GM23338 (cell line): ENCODE data around the gene GPAM. TPM values are rescaled to one million over a fixed set of nuclear protein-coding genes. Genes with fewer than 3 reads are reported as not detected.
A peak's percentile ranks its signal among the peaks of the same experiment; 100 is the strongest.

Experiments
- ATAC-seq: fragments of 200-7000 bp; cut with Tn5 transposase; 3 replicates; pipeline ENCODE4 v1.9.1; 2020
- DNase-seq: peaks from one replicate; pipeline ENCODE4 v3.0.0-alpha.2; 2015; ENCODE audit warnings: low spot score
- H2AFZ ChIP-seq: fragments of 200-600 bp; sonication (generic); 2 replicates; pipeline ENCODE4 v1.8.0; 2016; ENCODE audit warnings: antibody characterized with exemption, mild to moderate bottlenecking, moderate library complexity
- H3F3A ChIP-seq: fragments of 200-600 bp; sonication (generic); replicated peaks from 2 replicates; pipeline ENCODE4 v1.8.0; 2017; ENCODE audit warnings: antibody characterized with exemption, mixed run types, low read depth
- H3K27ac ChIP-seq: fragments of 200-600 bp; sonication (generic); 2 replicates; pipeline ENCODE4 v1.6.1; 2016; ENCODE audit warnings: low read depth
- H3K27me3 ChIP-seq: fragments of 200-600 bp; sonication (generic); 2 replicates; pipeline ENCODE4 v1.8.0; 2016; ENCODE audit warnings: mild to moderate bottlenecking, mixed run types, moderate library complexity; ENCODE audit not compliant: insufficient read depth
- H3K36me3 ChIP-seq: fragments of 200-600 bp; sonication (generic); 2 replicates; pipeline ENCODE4 v1.8.0; 2016; ENCODE audit warnings: mild to moderate bottlenecking; ENCODE audit not compliant: insufficient read depth
- H3K4me1 ChIP-seq: fragments of 200-600 bp; sonication (generic); 2 replicates; pipeline ENCODE4 v1.8.0; 2016; ENCODE audit warnings: mild to moderate bottlenecking, moderate library complexity; ENCODE audit not compliant: insufficient read depth
- H3K4me2 ChIP-seq: fragments of 200-600 bp; sonication (generic); 2 replicates; pipeline ENCODE4 v1.7.1; 2017; ENCODE audit warnings: mixed run types
- H3K4me3 ChIP-seq: fragments of 200-600 bp; sonication (generic); 2 replicates; pipeline ENCODE4 v1.6.1; 2016; ENCODE audit warnings: mixed run types
- H3K79me2 ChIP-seq: fragments of 200-600 bp; sonication (generic); replicated peaks from 2 replicates; pipeline ENCODE4 v1.8.0; 2017; ENCODE audit warnings: mild to moderate bottlenecking; ENCODE audit not compliant: insufficient read depth
- H3K9me2 ChIP-seq: fragments of 200-600 bp; sonication (generic); 2 replicates; pipeline ENCODE4 v1.8.0; 2017; ENCODE audit not compliant: insufficient read depth
- H4K20me1 ChIP-seq: fragments of 200-600 bp; sonication (generic); replicated peaks from 2 replicates; pipeline ENCODE4 v1.8.0; 2017; ENCODE audit warnings: mild to moderate bottlenecking; ENCODE audit not compliant: insufficient read depth
- H3K27ac Mint-ChIP-seq: 2 replicates; pipeline ENCODE4 v1.8.0; 2020; ENCODE audit warnings: inconsistent platforms, mild to moderate bottlenecking, moderate library complexity, mixed read lengths
- H3K27me3 Mint-ChIP-seq: 3 replicates; pipeline ENCODE4 v1.8.0; 2022; ENCODE audit warnings: low read depth, mild to moderate bottlenecking, moderate library complexity, mixed read lengths, inconsistent platforms; ENCODE audit not compliant: insufficient read depth, poor library complexity
- H3K36me3 Mint-ChIP-seq: 3 replicates; pipeline ENCODE4 v1.8.0; 2021; ENCODE audit warnings: low read depth, mild to moderate bottlenecking, inconsistent platforms, moderate library complexity, mixed read lengths
- H3K4me1 Mint-ChIP-seq: 3 replicates; pipeline ENCODE4 v1.8.0; 2020; ENCODE audit warnings: mild to moderate bottlenecking, inconsistent platforms, mixed read lengths
- H3K4me3 Mint-ChIP-seq: 3 replicates; pipeline ENCODE4 v1.8.0; 2021; ENCODE audit warnings: moderate library complexity, mild to moderate bottlenecking, inconsistent platforms, mixed read lengths
- H3K9me3 Mint-ChIP-seq: 3 replicates; pipeline ENCODE4 v1.8.0; 2020; ENCODE audit warnings: moderate library complexity, mild to moderate bottlenecking, inconsistent platforms, mixed read lengths
- CREB1 ChIP-seq: fragments of 250-450 bp; sonication (Bioruptor Pico); IDR thresholded peaks from 2 replicates; pipeline ENCODE4 v1.5.0; 2020; ENCODE audit warnings: low read depth, mild to moderate bottlenecking, moderate library complexity
- CTCF ChIP-seq, 2 experiments: fragments of 200-600 bp in 1 of 2; sonication (generic) in 1 of 2; conservative IDR thresholded peaks; 2 replicates each; pipeline versions ENCODE4 v1.5.1 to v1.6.1; 2016 to 2017; ENCODE audit warnings: antibody characterized with exemption in 2 of 2, low read depth in 2 of 2, mild to moderate bottlenecking in 2 of 2, moderate library complexity in 1 of 2
- ETS1 ChIP-seq: IDR thresholded peaks from 2 replicates; pipeline ENCODE4 v1.6.1; 2016; ENCODE audit warnings: antibody characterized with exemption
- EZH2 ChIP-seq: fragments of 200-600 bp; sonication (generic); IDR thresholded peaks from one replicate; pipeline ENCODE4 v1.8.0; 2017; ENCODE audit warnings: antibody characterized with exemption, mild to moderate bottlenecking, low read depth; ENCODE audit not compliant: unreplicated experiment
- EZH2phosphoT487 ChIP-seq: fragments of 200-600 bp; sonication (generic); IDR thresholded peaks from one replicate; pipeline ENCODE4 v1.8.1; 2018; ENCODE audit warnings: antibody characterized with exemption; ENCODE audit not compliant: unreplicated experiment
- JUNB ChIP-seq: IDR thresholded peaks from one replicate; pipeline ENCODE4 v1.6.1; 2016; ENCODE audit warnings: antibody characterized with exemption; ENCODE audit not compliant: unreplicated experiment
- NANOG ChIP-seq: IDR thresholded peaks from 2 replicates; pipeline ENCODE4 v1.6.1; 2016; ENCODE audit warnings: antibody characterized with exemption, borderline replicate concordance
- ZNF114 ChIP-seq: fragments of 250-450 bp; sonication (Bioruptor Pico); IDR thresholded peaks from 2 replicates; pipeline ENCODE4 v1.5.0; 2020; ENCODE audit warnings: mild to moderate bottlenecking, moderate library complexity
- ZNF331 ChIP-seq: fragments of 250-450 bp; sonication (Bioruptor Pico); IDR thresholded peaks from 2 replicates; pipeline ENCODE4 v1.5.0; 2020; ENCODE audit warnings: low read depth, mild to moderate bottlenecking, moderate library complexity
- ZNF462 ChIP-seq: fragments of 250-450 bp; sonication (Bioruptor Pico); IDR thresholded peaks from 2 replicates; pipeline ENCODE4 v1.5.0; 2020; ENCODE audit warnings: mild to moderate bottlenecking, moderate library complexity
- polyA plus RNA-seq: library from polyadenylated mRNA; unstranded; fragments of >200 nt; fragmentation: Nextera tagmentation; extraction: Ambion mirVana; gene quantifications from 2 replicates; pipeline ENCODE4 v1.2.1, GENCODE V29; 2016
- total RNA-seq: library from RNA; depleted of rRNA; stranded (reverse); fragments of >200 nt; shearing (Covaris generic); gene quantifications from 2 replicates; pipeline ENCODE4 v1.2.3, GENCODE V29; 2014

The GPAM gene
- total and polyA plus RNA-seq, 2 experiments from 2014 or later, result 5.5 to 16.6 TPM

- no peaks in the 10 kb centered on the region for H3K27me3 ChIP-seq
- DNase-seq (no peak), ATAC-seq (no peak)
- H3K4me1 ChIP-seq, result peaks cover 18% of the 10 kb centered on the region; the same call in 1 of the 2 replicates
- H3K36me3 Mint-ChIP-seq, result peaks cover 16% of the 10 kb centered on the region
- H3K4me3 Mint-ChIP-seq, result peak overlapping the region; percentile 84
- peaks cover 3% of the 10 kb centered on the region; the same call in 1 of the 2 replicates for H3K36me3 ChIP-seq
- H3F3A ChIP-seq, result no peaks in the 10 kb centered on the region
- H3K27me3 Mint-ChIP-seq, result peaks cover 7% of the 10 kb centered on the region
- H4K20me1 ChIP-seq, result no peaks in the 10 kb centered on the region
- no peaks in the 10 kb centered on the region; the same call in 1 of the 2 replicates for H3K79me2 ChIP-seq
- H2AFZ ChIP-seq, result peak overlapping the region; percentile 92
- H3K4me1 Mint-ChIP-seq, result peaks cover 17% of the 10 kb centered on the region; the same call in 2 of the 3 replicates
- no peaks in the 10 kb centered on the region for H3K9me2 ChIP-seq
- peak overlapping the region; percentile 93 for H3K27ac Mint-ChIP-seq
- H3K27ac ChIP-seq, result 0 out of 2 replicates have a peak overlapping the region, but pooled peaks have one; percentile 22
- H3K4me2 ChIP-seq, result peak overlapping the region; percentile 89
- no peak for TF ChIP-seq EZH2
- TF ChIP-seq JUNB, result no peak
- TF ChIP-seq CTCF (conservative IDR thresholded peaks at IDR 0.05; ENCODE audit: low read depth in 2 of 2), result no peak
- no peak for TF ChIP-seq ZNF114 (CRISPR knock-in tag)
- TF ChIP-seq ZNF331, result no peak
- no peak for TF ChIP-seq EZH2phosphoT487
- no peak for TF ChIP-seq CREB1 (CRISPR knock-in tag)
- no peak for TF ChIP-seq ZNF462 (CRISPR knock-in tag)
- TF ChIP-seq NANOG, result no peak
- no peak for TF ChIP-seq ETS1
- peak overlapping the region; percentile 76 for H3K4me3 ChIP-seq
- H3K9me3 Mint-ChIP-seq, result peaks cover 13% of the 10 kb centered on the region; the same call in 2 of the 3 replicates
Observed at GRCh38 chr10:112184052-112184371, 447 bp upstream of the GPAM start.
